Measurements from ENCODE around the gene SPPL3.
"Not testable (repeated sequence)": the region's sequence is repeated elsewhere in the genome, so short reads cannot be mapped to it uniquely, and the experiment has no call there.

Gene SPPL3

DNA sequence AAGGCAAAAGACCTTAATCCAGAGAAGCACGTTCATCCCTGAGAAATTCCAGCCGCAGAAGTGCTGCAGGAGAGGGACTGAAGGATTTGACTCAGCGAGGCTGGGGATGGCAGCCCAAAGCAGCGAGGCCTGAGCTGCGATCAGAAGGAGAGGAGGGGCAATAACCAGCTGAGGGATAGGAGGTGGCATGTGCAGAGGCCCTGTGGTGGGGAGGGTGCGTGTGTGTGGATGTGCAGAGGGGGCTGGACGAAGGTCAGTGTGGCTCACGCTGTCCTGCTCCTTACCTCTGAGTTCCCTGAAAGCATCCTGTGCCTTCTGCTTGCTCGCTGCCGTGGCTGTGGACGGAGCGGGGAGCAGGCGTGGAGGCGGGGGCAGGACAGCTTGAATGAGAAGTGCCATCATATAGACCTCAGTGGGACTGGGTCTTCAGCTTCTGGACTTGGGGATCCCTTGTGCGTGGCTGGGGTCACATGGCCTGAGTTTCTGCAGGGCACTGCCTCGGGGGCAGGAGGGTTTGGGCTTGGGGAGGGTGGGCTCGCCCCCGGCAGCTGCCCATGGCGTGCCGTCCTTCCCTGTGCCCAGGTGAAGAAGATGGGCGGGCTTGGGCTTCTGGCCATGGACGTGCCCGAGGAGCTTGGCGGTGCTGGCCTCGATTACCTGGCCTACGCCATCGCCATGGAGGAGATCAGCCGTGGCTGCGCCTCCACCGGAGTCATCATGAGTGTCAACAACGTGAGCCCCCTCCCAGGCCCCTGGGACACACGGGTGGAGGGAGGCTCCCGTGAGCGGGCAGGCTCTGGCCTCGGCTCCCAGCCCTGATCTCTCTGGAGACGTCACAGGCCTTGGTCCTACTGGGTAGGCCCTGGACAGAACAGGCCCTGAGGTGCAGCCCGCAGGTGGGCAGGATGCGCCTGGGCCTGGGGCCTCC lies 167.5 kb downstream of the SPPL3 start:
- Mint-ChIP-seq H3K4me3 (no peak overlapping the region), H3K27me3 (no peaks in the 10 kb centered on the region), H3K27ac (peak overlapping the region in 1 of 2 donors; percentile 1), H3K9me3 (no peaks in the 10 kb centered on the region), H3K4me1 (no peaks in the 10 kb centered on the region)
- no peak for DNase-seq
- peak; percentile 27 for ATAC-seq

- no peak overlapping the region for H3K4me3 Mint-ChIP-seq
- no peaks in the 10 kb centered on the region for H3K27me3 Mint-ChIP-seq
- H3K4me1 Mint-ChIP-seq = no peaks in the 10 kb centered on the region
- ATAC-seq (no peak), DNase-seq (no peak)
- H3K27ac Mint-ChIP-seq = no peak overlapping the region
- no peaks in the 10 kb centered on the region for H3K9me3 Mint-ChIP-seq
Observed at GRCh38 chr12:120735181-120735580, 169.0 kb downstream of the SPPL3 start.

GRCh38 chr12:120734210-120734609 lies 169.9 kb downstream of the SPPL3 start:
- Mint-ChIP-seq H3K4me3 (no peak overlapping the region), H3K4me1 (no peaks in the 10 kb centered on the region), H3K9me3 (no peaks in the 10 kb centered on the region), H3K27ac (no peak overlapping the region), H3K27me3 (no peaks in the 10 kb centered on the region)
- DNase-seq = no peak
- no peak for ATAC-seq

GRCh38 chr12:120733574-120733973 lies 170.6 kb downstream of the SPPL3 start:
- H3K4me1 Mint-ChIP-seq = no peaks in the 10 kb centered on the region
- no peaks in the 10 kb centered on the region for H3K9me3 Mint-ChIP-seq
- ATAC-seq (no peak), DNase-seq (no peak)
- H3K4me3 Mint-ChIP-seq = no peak overlapping the region
- H3K27ac Mint-ChIP-seq = peak overlapping the region in 1 of 2 donors; percentile 34
- H3K27me3 Mint-ChIP-seq = no peaks in the 10 kb centered on the region

GRCh38 chr12:120732198-120732597 lies 172.0 kb downstream of the SPPL3 start:
- H3K4me3 Mint-ChIP-seq, H3K27me3 Mint-ChIP-seq, H3K9me3 Mint-ChIP-seq, ATAC-seq, H3K27ac Mint-ChIP-seq, DNase-seq, H3K4me1 Mint-ChIP-seq: not testable (repeated sequence)

- Mint-ChIP-seq H3K27ac (no peak overlapping the region), H3K27me3 (no peaks in the 10 kb centered on the region), H3K4me3 (no peak overlapping the region), H3K4me1 (peaks cover 23% of the 10 kb centered on the region), H3K9me3 (no peaks in the 10 kb centered on the region)
- ATAC-seq = no peak
- no peak for DNase-seq
Observed at GRCh38 chr12:120726961-120727360, 177.2 kb downstream of the SPPL3 start.

DNA sequence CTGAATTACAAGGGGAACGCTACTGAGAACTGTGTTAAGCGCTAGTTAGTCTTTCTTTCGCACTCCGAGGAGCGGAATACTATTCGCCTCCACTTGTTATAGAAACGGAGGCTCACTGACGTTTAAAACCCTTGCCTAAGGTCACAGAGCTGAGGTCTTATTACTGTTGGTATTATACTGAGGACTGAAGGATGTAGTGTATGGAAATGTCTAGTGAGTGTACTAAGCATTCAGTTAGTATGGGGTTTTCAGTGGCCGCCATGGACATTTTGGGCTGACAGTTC lies 177.7 kb downstream of the SPPL3 start:
- no peaks in the 10 kb centered on the region for H3K27me3 Mint-ChIP-seq
- H3K27ac Mint-ChIP-seq = peak overlapping the region in 1 of 2 donors; percentile 98
- peaks cover 23% of the 10 kb centered on the region for H3K4me1 Mint-ChIP-seq
- peak overlapping the region; percentile 94 to 97 for H3K4me3 Mint-ChIP-seq
- no peak for DNase-seq
- ATAC-seq = no peak
- no peaks in the 10 kb centered on the region for H3K9me3 Mint-ChIP-seq

- H3K9me3 Mint-ChIP-seq = no peaks in the 10 kb centered on the region
- peak; percentile 88 to 89 for DNase-seq
- H3K27ac Mint-ChIP-seq = peak within 1 kb of the TSS; percentile 96 to 98
- peak; percentile 100 for ATAC-seq
- no peaks in the 10 kb centered on the region for H3K27me3 Mint-ChIP-seq
- peaks cover 23% of the 10 kb centered on the region for H3K4me1 Mint-ChIP-seq
- H3K4me3 Mint-ChIP-seq = peak within 1 kb of the TSS; percentile 94 to 97
Observed at GRCh38 chr12:120725659-120726509, 178.3 kb downstream of the SPPL3 start, which contains the start of gene ACADS. TSS of gene ACADS (plus strand) at chr12:120725826. CDS start at chr12:120725886, 60 bp downstream.

GRCh38 chr12:120725151-120725658 lies 179.0 kb downstream of the SPPL3 start:
- Mint-ChIP-seq H3K9me3 (no peaks in the 10 kb centered on the region), H3K27ac (no peak overlapping the region), H3K4me3 (peak overlapping the region; percentile 94 to 97), H3K27me3 (no peaks in the 10 kb centered on the region), H3K4me1 (peaks cover 23% of the 10 kb centered on the region)
- ATAC-seq (no peak), DNase-seq (no peak)

- Mint-ChIP-seq H3K4me1 (peaks cover 23% of the 10 kb centered on the region), H3K27ac (no peak overlapping the region)
Observed at GRCh38 chr12:120724720-120725119, 179.4 kb downstream of the SPPL3 start.

GRCh38 chr12:120722784-120723183 lies 181.4 kb downstream of the SPPL3 start:
- no peak for ATAC-seq
- Mint-ChIP-seq H3K27me3 (no peaks in the 10 kb centered on the region), H3K4me3 (no peak overlapping the region), H3K27ac (no peak overlapping the region), H3K9me3 (no peaks in the 10 kb centered on the region), H3K4me1 (peaks cover 41% of the 10 kb centered on the region)
- DNase-seq = no peak

More at GRCh38 chr12:120724720-120725119, 179.4 kb downstream of the SPPL3 start:
- Mint-ChIP-seq H3K9me3 (no peaks in the 10 kb centered on the region), H3K4me3 (peak overlapping the region; percentile 94 to 97), H3K27me3 (no peaks in the 10 kb centered on the region)
- no peak for DNase-seq
- ATAC-seq = no peak

GRCh38 chr12:120721866-120722265 lies 182.3 kb downstream of the SPPL3 start:
- H3K27me3 Mint-ChIP-seq = no peaks in the 10 kb centered on the region
- no peak for DNase-seq

GRCh38 chr12:120720987-120721801 lies 183.0 kb downstream of the SPPL3 start:
- DNase-seq = no peak
- no peak for ATAC-seq
- Mint-ChIP-seq H3K9me3 (no peaks in the 10 kb centered on the region), H3K27ac (peak overlapping the region in 1 of 2 donors; percentile 7), H3K27me3 (no peaks in the 10 kb centered on the region), H3K4me1 (peaks cover 32% of the 10 kb centered on the region), H3K4me3 (no peak overlapping the region)

More at GRCh38 chr12:120721866-120722265, 182.3 kb downstream of the SPPL3 start:
- H3K4me1 Mint-ChIP-seq = peaks cover 38% of the 10 kb centered on the region
- no peak for ATAC-seq
- no peak overlapping the region for H3K27ac Mint-ChIP-seq
- no peaks in the 10 kb centered on the region for H3K9me3 Mint-ChIP-seq
- no peak overlapping the region for H3K4me3 Mint-ChIP-seq

DNA sequence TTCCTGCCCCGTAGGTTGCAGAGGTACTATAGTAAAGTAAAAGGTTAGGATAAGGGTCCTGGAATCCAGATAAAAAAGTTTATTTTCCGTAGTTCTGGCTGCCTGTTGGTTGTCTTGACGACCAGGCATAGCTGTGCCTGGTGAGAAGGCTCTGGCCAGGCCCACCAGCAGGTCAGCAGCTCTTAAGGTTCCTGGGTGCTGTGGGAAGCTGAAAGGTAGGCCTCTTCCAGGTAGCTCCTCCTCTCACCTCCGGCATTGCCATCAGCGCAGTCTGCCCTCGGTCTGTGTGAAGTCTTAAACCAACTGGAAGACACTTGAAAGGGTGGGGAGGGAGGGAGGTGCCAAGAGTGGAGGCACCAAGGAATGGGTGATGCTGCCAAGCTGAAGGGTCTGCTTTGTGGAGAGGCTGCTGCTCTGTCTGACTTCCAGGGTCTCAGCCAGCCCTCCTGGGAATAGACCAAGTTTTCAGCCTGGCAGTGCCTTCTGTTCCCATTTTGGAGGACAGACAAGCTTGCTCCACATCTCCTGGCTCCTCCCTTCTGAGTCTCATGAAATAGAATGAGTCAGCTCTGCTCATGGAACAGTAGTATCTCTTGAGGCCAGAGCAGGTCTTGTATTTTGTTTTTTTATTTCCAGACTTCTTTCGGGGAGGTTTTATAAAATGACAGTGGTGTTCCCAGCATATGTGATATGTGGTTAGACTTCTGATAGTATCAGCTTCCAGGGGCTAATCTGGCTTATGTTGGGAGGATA lies 183.7 kb downstream of the SPPL3 start:
- Mint-ChIP-seq H3K27ac (no peak overlapping the region), H3K9me3 (no peaks in the 10 kb centered on the region), H3K4me1 (peaks cover 28% of the 10 kb centered on the region), H3K4me3 (no peak overlapping the region), H3K27me3 (no peaks in the 10 kb centered on the region)
- DNase-seq = no peak
- no peak for ATAC-seq

Measured in stimulated activated naive CD8-positive, alpha-beta T cell treated with anti-CD3 and anti-CD28 coated beads, Interleukin-15, amount 100 ng/mL, for 72 hours (primary cell).